IPS DF 6.9 (cell line): ENCODE measurements around the gene SHISA8.
"Not testable (repeated sequence)": the region's sequence is repeated elsewhere in the genome, so short reads cannot be mapped to it uniquely, and the experiment has no call there.

Experiments used
- DNase-seq: peaks from one replicate; pipeline ENCODE4 v3.0.0-alpha.2; 2013; ENCODE audit warnings: low read depth, low spot score
- H3K27ac ChIP-seq: one replicate; pipeline ENCODE4 v1.5.1; 2013; ENCODE audit warnings: low read length, control low read depth
- H3K27me3 ChIP-seq: 2 replicates; pipeline ENCODE4 v1.6.1; 2013; ENCODE audit warnings: mild to moderate bottlenecking, low read length; ENCODE audit not compliant: control insufficient read depth, insufficient read depth
- H3K36me3 ChIP-seq: 2 replicates; pipeline ENCODE4 v1.6.1; 2013; ENCODE audit warnings: low read length; ENCODE audit not compliant: control insufficient read depth, insufficient read depth
- H3K4me1 ChIP-seq: 2 replicates; pipeline ENCODE4 v1.6.1; 2013; ENCODE audit warnings: low read length; ENCODE audit not compliant: control insufficient read depth, insufficient read depth
- H3K4me3 ChIP-seq: 2 replicates; pipeline ENCODE4 v1.5.1; 2013; ENCODE audit warnings: mild to moderate bottlenecking, low read length
- H3K9me3 ChIP-seq: 2 replicates; pipeline ENCODE4 v1.6.1; 2013; ENCODE audit warnings: low read length, inconsistent platforms; ENCODE audit not compliant: control insufficient read depth, insufficient read depth
- WGBS: extraction: QIAGEN DNeasy Blood & Tissue Kit; methylation state at CpG from one replicate; pipeline ENCODE4 v1.1.7; 2013; ENCODE audit warnings: mixed read lengths, missing lambda C conversion rate; ENCODE audit not compliant: insufficient read length, insufficient coverage; 5-methylcytosine and 5-hydroxymethylcytosine counted together

SHISA8 gene

GRCh38 chr22:41875531-41876270 lies 39.2 kb downstream of the SHISA8 start:
- Histone ChIP-seq H3K27me3 (no peaks in the 10 kb centered on the region), H3K4me1 (no peaks in the 10 kb centered on the region), H3K36me3 (peaks cover 34% of the 10 kb centered on the region), H3K27ac (no peak overlapping the region), H3K9me3 (no peaks in the 10 kb centered on the region), H3K4me3 (no peak overlapping the region)
- WGBS = no CpG with 5 or more reads among the region's 10 CpGs
- no peak for DNase-seq

DNA sequence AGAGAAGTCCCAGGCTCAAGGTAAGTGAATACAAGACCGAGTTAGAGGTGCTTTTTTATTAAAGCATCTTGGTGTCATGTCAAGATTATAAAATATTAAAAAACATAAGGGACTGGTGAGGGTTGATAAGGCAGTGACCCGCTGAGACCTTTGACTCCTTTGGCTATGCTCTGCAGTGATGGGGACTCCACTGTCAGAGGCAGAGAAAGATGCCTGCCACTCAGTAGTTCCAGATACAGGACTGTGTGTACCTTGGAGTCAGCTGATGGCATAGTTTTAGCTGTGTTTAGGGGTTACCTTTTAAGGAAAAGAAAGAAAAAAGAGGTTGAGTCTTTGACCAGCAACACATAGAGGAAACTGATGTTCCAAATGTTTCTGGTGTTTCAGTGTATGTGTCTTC lies 40.8 kb downstream of the SHISA8 start:
- WGBS = no CpG with 5 or more reads among the region's 2 CpGs
- Histone ChIP-seq H3K27ac (no peak overlapping the region), H3K36me3 (peaks cover 31% of the 10 kb centered on the region)

DNA sequence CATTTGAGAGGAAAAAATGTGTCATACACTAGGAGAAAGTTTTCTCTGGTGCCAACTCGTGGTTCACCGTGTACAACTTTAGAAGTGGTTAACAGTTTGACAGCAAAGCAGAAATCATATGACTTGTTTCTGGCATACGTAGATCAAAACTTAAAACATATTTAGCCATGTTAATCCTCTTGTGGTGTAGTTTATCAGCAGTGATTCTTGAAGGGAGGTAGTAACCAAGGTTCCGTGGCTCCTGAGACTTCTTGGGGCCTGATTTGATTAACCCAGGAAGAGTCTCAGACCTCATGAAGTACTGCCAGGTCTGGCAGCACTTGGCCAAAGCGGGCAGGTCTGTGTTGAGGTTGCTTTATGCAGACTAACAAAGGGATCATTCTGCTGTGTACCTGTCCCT lies 41.5 kb downstream of the SHISA8 start:
- H3K36me3 ChIP-seq = peaks cover 36% of the 10 kb centered on the region
- WGBS = no CpG with 5 or more reads among the region's 5 CpGs

More for the DNA sequence above, 40.8 kb downstream of the SHISA8 start:
- H3K4me1 ChIP-seq = no peaks in the 10 kb centered on the region
- H3K4me3 ChIP-seq = no peak overlapping the region
- H3K27me3 ChIP-seq = no peaks in the 10 kb centered on the region
- H3K9me3 ChIP-seq = no peaks in the 10 kb centered on the region
- no peak for DNase-seq

GRCh38 chr22:41870786-41871185 lies 44.1 kb downstream of the SHISA8 start:
- Histone ChIP-seq H3K4me1 (no peaks in the 10 kb centered on the region), H3K4me3 (no peak overlapping the region), H3K36me3 (peaks cover 40% of the 10 kb centered on the region), H3K9me3 (no peaks in the 10 kb centered on the region), H3K27ac (no peak overlapping the region), H3K27me3 (no peaks in the 10 kb centered on the region)
- WGBS = no CpG with 5 or more reads among the region's 4 CpGs
- no peak for DNase-seq

More for the DNA sequence above, 41.5 kb downstream of the SHISA8 start:
- no peak overlapping the region for H3K4me3 ChIP-seq
- H3K9me3 ChIP-seq = no peaks in the 10 kb centered on the region
- H3K4me1 ChIP-seq = no peaks in the 10 kb centered on the region
- H3K27me3 ChIP-seq = no peaks in the 10 kb centered on the region
- DNase-seq = no peak
- no peak overlapping the region for H3K27ac ChIP-seq

- not testable (repeated sequence) for DNase-seq, H3K4me3 ChIP-seq, H3K27ac ChIP-seq, H3K4me1 ChIP-seq, H3K9me3 ChIP-seq, H3K27me3 ChIP-seq
- no CpG with 5 or more reads among the region's 1 CpG for WGBS
- peaks cover 36% of the 10 kb centered on the region for H3K36me3 ChIP-seq
These were observed 44.8 kb downstream of the SHISA8 start for GRCh38 chr22:41870081-41870480.

- DNase-seq = no peak
- no CpG with 5 or more reads among the region's 10 CpGs for WGBS
- Histone ChIP-seq H3K4me3 (no peak overlapping the region; the same call in 1 of the 2 replicates), H3K27me3 (no peaks in the 10 kb centered on the region), H3K27ac (no peak overlapping the region), H3K36me3 (peaks cover 28% of the 10 kb centered on the region), H3K4me1 (no peaks in the 10 kb centered on the region), H3K9me3 (no peaks in the 10 kb centered on the region)
These were observed 46.3 kb downstream of the SHISA8 start for GRCh38 chr22:41868556-41868955.

DNA sequence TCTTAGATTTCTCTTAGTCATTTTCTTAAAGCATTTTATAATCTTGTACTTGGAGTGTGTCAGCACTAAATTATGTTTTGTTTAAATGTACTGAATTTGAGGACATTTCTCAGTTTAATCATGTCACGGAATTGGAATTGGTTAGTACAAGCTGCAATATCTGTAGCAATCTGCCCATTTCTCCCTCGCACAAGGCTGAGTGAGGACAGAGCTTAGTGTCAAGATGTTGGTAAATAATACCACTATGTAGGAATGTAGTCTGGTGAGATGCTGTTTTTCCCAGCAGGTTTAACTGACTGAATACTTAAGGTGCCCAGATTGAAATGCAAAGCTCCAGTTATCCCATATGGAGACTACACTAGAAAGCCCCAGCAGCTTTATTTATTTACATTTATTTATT lies 51.4 kb downstream of the SHISA8 start:
- WGBS = no CpG with 5 or more reads among the region's 2 CpGs
- H3K9me3 ChIP-seq = no peaks in the 10 kb centered on the region
- no peaks in the 10 kb centered on the region for H3K4me1 ChIP-seq
- no peak overlapping the region for H3K4me3 ChIP-seq
- no peak for DNase-seq
- H3K27me3 ChIP-seq = no peaks in the 10 kb centered on the region
- no peak overlapping the region for H3K27ac ChIP-seq
- H3K36me3 ChIP-seq = peaks cover 12% of the 10 kb centered on the region

- no peak overlapping the region for H3K27ac ChIP-seq
- H3K9me3 ChIP-seq = no peaks in the 10 kb centered on the region
- WGBS = no CpG with 5 or more reads among the region's 11 CpGs
- no peak for DNase-seq
- no peaks in the 10 kb centered on the region for H3K4me1 ChIP-seq
- H3K27me3 ChIP-seq = no peaks in the 10 kb centered on the region
- no peak overlapping the region for H3K4me3 ChIP-seq
- H3K36me3 ChIP-seq = peaks cover 8% of the 10 kb centered on the region
These were observed 52.2 kb downstream of the SHISA8 start for GRCh38 chr22:41862530-41863266.

DNA sequence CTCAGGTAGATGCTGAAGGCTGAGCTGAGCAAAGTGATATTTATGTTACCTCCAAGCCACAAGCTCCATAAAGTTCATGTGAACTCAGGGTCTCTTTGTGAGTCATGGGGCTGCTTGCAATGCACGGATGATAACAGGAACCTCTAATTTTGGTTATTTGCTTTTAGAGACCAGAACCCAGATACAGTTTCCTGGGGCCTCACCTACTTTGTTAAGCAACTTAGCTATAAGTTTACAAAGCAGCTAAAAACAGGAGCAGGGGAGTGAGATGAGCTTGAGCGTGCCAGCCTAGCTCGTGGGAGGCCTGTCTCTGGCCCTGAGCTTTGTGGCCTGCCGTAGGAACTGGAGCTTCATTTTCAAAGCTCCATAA lies 52.7 kb downstream of the SHISA8 start:
- Histone ChIP-seq H3K36me3 (peaks cover 8% of the 10 kb centered on the region), H3K27ac (no peak overlapping the region), H3K4me1 (no peaks in the 10 kb centered on the region), H3K27me3 (no peaks in the 10 kb centered on the region), H3K4me3 (no peak overlapping the region), H3K9me3 (no peaks in the 10 kb centered on the region)
- no peak for DNase-seq
- WGBS = no CpG with 5 or more reads among the region's 4 CpGs
